GM10847 (cell line): ENCODE results near the gene RPL7A.

ENCODE experiments used
- POLR2A ChIP-seq: IDR thresholded peaks from 2 replicates; pipeline ENCODE4 v1.6.1; 2011; ENCODE audit not compliant: insufficient read length; ENCODE audit errors: extremely low read depth

RPL7A gene

DNA sequence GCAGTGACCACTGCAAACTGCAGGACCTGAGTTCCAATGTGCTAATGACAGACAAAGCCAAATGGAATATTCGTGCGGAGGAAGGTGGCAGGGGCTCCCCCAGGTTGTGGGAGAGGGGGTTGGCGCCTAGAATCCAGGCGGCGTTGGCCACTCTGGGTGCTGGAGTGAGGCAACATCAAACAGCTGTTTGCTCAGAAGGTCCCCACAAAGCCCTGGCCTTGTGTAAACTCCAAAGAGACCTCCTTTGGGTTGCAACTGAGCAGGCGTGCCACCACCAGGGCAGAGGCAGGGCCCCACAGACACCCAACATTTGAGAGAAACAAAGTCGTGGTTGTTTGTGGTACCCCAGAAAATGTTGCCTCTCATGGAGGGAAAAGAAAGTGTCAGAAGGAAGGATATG lies 42.7 kb downstream of the RPL7A start:
- TF ChIP-seq POLR2A, result no peak

DNA sequence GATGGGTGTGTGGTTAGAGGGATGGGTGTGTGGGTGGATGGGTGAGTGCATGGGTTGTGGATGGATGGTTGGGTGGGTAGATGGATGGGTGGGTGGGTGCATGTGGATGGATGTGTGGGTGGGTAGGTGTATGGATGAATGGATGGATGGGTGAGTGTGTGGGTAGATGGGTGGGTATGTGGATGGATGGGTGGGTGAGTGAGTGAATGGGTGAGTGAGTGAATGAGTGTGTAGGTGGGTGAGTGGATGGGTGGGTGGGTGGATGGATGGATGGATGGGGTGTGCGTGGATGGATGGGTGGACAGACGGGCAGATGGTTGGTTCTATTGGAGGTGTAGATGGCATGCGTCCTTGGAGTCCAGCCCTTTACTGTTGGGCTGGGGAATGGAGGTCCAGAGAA lies 45.4 kb downstream of the RPL7A start:
- TF ChIP-seq POLR2A, result no peak

DNA sequence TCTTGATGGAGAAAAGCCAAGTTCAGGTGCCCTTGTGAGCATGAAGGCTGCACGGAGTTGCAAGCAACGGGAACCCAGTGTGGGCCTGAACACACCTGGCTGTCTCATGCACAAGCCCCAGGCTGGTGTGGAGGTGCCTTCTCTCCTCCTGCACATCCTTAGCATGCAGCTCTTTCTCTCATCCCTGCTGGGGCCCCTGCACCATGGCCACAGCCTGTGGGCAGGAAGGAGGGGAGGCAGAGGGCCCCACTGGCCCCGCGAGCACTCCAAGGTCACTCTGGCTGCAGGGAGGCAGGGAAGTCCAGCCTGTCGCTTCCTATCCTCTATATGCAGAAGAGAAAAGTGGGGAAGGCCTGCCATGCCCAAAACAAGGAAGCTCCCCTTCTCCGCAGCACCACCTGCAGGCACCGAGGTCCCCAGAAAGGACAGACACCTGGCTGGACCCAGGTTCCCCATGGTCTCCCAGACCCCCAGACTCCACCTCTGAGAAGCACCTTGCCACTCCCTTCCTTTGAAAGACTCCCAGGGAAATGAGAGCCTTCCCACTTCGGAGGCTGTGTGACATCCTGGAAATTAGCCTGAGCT lies 46.8 kb downstream of the RPL7A start:
- no peak for TF ChIP-seq POLR2A

DNA sequence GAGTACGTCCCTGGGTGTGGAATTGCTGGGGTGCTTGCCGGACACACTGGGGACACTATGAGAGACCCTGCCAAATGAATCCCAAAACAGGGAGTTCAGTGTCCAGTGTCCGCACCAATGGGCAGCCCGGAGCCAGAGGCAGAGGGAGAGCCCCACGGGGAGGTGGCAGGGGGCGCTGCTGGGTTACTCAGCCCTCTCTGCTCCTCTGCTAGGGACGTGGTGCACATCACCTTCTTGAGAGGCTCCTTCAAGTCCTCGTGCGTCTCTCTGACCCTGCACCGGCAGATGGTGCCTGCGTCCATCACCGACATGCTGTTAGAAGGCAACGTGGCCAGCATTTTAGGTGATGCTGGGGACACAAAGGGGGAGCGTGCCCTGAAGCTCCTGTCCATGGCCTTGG lies 48.9 kb downstream of the RPL7A start:
- TF ChIP-seq POLR2A, result no peak

DNA sequence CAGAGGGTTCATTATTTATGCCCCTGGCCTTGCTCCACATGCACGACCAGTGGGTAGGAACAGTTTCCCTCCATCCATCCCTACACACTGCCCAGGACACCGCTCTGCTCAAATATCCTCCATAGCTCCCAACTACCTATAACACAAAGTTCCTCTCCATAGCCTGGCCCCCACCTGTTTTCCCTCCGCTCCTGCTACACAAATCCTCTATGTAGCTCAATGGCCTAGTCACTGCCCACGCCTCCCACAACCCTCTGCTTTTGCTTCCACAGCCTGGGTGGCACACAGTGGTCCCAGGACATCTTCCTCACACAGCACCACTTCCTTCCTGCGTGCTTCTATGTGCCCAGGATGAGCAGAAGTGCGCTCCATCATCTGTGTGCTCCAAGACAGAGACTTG lies 49.4 kb downstream of the RPL7A start:
- TF ChIP-seq POLR2A, result no peak

DNA sequence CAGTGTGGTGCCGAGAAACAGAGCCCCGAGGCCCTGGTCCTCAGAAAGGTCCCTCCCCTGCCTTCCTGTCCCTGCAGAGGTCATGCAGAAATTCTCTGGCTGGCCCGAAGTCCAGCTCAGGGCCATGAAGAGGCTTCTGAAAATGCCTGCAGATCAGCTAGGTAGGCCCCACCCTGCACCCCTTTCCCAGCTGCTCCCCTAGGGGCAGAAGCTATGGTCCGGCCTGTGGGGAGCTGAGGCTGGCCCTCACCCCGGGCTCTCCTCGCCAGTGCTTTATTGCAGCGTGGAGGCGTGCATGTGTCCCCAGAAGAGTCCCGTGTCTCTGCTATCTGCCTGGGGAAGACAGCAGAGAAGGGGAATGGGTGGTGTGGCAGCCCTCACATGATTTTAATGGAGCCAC lies 49.9 kb downstream of the RPL7A start:
- no peak for TF ChIP-seq POLR2A

DNA sequence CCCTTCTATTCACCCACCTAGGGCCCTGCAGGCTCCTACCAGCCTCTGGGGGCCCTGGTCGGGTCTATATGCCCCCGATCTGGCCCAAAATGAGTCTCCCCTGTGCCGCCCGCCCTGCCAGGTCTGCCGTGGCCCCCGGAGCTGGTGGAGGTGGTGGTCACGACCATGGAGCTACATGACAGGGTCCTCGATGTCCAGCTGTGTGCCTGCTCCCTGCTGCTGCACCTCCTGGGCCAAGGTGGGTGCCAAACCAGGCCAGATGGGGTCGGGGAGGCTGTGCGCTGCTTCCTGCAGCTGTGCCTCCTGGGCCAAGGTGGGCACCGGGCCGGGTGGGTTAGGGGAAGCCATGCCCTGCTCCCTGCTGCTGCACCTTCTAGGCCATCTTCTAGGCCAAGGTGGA lies 52.3 kb downstream of the RPL7A start:
- TF ChIP-seq POLR2A, result no peak
